Inflammatory macrophage treated with lipopolysaccharide for 4 hours (primary cell): ENCODE measurements around the gene ZEB2.
A peak's percentile ranks its signal among the peaks of the same experiment; 100 is the strongest.

Source experiments
- DNase-seq: peaks from one replicate; pipeline ENCODE4 v3.0.0-alpha.2; 2020

ZEB2 gene

GRCh38 chr2:144447535-144447934 is 72.4 kb downstream of the ZEB2 start:
- no peak for DNase-seq

GRCh38 chr2:144446136-144446535 is 73.8 kb downstream of the ZEB2 start:
- no peak for DNase-seq

DNA sequence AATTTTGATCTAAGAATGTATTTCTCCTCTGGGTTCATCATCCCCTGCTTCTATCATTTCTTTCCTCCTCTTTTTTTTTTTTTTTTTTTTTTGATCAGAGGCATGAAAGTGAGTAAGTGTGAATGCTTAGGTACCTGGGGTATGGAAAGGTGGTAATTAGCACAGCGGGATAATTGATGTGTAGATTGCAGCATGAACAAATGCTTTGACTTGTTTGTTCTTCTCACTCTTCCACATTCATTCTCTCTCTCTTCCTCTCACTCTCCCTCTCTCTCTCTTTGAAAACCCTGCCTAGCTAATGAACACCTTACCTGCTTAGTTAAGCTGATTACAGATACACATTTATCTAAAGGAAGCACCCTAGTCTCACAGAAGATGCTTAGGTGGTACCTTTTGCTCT is 74.7 kb downstream of the ZEB2 start:
- DNase-seq = no peak

DNA sequence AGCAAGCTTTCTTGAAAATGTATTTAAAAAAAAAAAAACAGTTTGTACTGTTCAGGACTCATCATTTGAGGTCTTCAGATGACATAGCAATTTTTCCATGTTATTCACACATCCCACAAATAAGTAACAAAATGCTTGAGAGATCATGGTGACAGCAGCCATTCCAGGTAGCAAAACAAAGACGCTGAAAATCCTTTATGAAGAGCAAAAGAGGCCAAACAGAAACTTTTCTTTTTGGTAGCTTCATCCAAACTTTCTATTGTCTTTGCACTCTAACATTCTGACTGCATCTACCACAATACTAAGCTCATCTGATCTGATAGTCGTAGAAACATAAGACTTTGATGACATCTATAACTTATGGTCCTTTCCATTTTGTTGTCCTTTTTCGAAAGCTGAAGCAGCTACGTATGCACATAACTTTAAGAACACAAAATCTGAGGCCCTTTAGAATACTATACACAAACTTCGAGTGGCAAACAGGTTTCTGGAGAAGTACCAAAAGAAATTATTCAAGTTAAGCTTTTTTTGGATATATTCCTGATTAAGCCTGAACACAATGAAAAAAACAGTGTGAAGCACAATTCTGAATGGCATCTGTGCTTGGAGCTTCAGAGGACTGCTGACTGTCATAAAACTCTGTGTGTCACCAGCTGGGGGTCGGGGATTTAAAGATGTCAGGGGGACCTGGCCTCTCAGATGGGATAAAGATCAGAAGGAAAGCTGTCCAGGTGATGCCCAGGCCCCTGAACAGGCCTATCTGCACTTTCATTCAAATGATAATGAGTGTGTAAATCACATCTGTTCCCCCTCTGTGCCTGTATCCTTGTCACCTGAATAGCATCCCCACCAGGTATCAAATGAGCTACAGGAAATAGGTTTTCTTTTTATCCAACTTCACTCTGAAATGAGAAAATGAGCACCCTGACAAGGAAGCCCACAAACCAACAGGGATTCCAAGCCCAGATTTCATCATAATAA is 75.8 kb downstream of the ZEB2 start:
- no peak for DNase-seq

DNA sequence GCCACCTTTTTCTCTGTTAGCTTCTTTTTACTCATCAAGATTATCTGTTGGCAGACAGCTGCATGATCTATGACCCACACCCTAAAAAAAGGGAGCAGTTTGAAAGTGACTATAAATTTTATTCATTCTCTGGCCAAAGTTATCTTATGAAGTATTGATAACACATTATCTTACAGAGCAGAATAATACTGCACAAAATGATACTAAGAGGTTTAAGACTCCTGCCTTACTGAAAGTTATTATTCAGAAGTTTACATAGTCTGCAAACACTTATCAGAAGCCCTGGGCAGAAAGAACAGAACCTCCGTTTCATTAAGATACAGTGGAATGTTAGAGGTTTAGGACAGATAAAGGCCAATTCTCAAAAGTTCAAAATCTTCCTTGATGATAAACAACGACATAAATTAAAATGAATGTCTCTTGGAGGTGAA is 78.2 kb downstream of the ZEB2 start:
- no peak for DNase-seq

- DNase-seq = no peak
Observed at GRCh38 chr2:144439993-144440392, 79.9 kb downstream of the ZEB2 start.

DNA sequence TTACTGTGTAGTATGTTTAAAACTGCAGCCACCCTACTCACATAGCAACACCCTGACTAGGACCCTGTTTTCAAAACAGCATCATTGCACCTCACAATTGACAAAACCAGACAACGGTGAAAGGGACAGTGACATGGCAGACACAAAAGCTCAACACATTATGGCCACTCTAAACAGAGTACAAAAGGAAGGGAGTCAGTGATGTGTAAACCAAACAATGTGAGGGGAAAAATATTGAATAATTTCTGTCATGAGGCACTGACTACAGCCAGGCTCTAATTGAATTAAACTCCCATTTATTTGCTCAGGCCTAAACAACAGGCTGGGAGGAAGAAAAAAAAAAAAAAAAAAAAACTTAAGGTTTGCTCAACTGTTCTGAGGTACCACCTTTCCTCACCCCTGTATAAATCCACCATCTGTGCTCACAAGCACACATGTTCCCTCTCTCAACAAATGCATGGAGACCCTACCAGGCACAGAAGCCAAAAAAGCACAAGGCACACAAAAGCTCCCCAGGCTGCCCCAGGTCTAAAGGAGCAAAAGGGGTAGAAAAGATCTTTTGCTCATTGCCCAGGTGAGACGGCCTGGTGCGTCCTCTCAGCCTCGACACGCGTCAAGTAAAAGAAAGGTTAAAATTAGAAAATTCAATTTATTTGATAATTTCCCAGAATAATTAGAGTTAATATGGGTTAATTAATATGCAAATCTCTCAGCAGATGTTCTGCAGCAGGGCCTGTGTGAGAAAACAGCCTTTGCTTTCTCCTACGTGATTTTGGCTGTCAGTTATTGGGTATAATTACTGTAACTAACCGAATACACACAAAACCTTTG is 80.9 kb downstream of the ZEB2 start:
- no peak for DNase-seq

GRCh38 chr2:144437636-144438035 is 82.3 kb downstream of the ZEB2 start:
- DNase-seq = no peak

GRCh38 chr2:144434425-144435222 is 85.3 kb downstream of the ZEB2 start:
- DNase-seq = peak; percentile 64

DNA sequence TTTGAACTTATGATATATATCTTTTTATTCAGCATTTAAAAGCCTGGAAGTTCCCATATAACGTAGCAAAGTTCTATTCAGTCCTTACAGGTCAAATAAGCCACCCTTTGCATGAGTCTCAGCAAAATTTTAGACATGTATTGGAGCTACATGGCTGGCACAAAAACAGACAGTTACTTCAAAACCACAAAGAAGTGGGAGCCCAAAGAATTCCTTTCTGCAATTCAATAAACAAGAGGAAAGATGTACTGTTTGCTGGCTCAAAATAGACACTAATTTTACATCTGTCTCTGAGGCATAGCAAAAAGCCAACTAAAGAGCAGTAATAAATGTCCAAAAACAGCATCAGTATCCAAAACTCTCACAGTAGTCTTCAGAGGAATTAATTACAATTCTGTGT is 87.0 kb downstream of the ZEB2 start:
- no peak for DNase-seq

GRCh38 chr2:144431998-144432397 is 87.9 kb downstream of the ZEB2 start:
- no peak for DNase-seq

- DNase-seq = no peak
Observed at GRCh38 chr2:144431392-144431783, 88.5 kb downstream of the ZEB2 start.

GRCh38 chr2:144430722-144431391 is 89.1 kb downstream of the ZEB2 start:
- no peak for DNase-seq

GRCh38 chr2:144429396-144430112 is 90.4 kb downstream of the ZEB2 start:
- no peak for DNase-seq

DNA sequence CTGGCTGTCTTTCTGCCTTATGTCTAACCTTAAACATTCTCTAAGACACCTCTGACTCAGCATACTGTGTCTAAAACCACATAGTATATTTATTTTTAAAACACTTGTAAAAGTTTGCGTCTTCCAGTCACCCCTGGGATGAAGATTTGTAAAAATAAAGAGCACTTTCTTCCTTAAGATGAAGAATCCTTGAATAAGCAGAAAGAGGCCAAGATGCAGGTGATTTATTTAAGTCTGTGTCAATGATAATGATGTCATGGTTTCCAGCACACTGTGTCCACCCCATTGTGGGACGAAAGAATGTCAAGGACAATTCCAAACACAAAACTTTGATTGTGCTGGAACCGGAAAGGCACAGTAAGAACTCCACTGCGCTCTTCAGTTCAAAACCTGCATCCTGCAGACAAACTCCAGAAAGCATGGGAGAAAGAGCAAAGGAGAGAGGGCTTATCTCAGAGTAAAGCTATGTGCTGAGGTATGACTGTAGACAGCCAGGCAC is 92.9 kb downstream of the ZEB2 start:
- no peak for DNase-seq

- peak; percentile 90 for DNase-seq
Observed at GRCh38 chr2:144426355-144426754, 93.6 kb downstream of the ZEB2 start.

GRCh38 chr2:144424559-144425240 is 95.2 kb downstream of the ZEB2 start:
- DNase-seq = no peak

- peak; percentile 37 for DNase-seq
Observed at GRCh38 chr2:144421606-144422510, 98.1 kb downstream of the ZEB2 start.

GRCh38 chr2:144419218-144419617 is 100.7 kb downstream of the ZEB2 start:
- no peak for DNase-seq

- peak; percentile 60 for DNase-seq
Observed at GRCh38 chr2:144415386-144415785, 104.5 kb downstream of the ZEB2 start.
